Activated CD8-positive, alpha-beta memory T cell treated with anti-CD3 and anti-CD28 coated beads for 36 hours (primary cell): ENCODE results near the gene ZNF169. TPM values are rescaled to one million over a fixed set of nuclear protein-coding genes. Genes with fewer than 3 reads are reported as not detected.
"Not testable (repeated sequence)": the region's sequence is repeated elsewhere in the genome, so short reads cannot be mapped to it uniquely, and the experiment has no call there.

ENCODE experiments used
- CTCF ChIA-PET: fragments of 350-600 bp; sonication (Branson Sonifier 250); formaldehyde crosslinking; loops from one replicate; lab custom pipeline; 2021; ENCODE audit warnings: antibody characterized with exemption; lab: Charles Lee
- POLR2A ChIA-PET: fragments of 350-600 bp; sonication (Branson Sonifier 250); formaldehyde crosslinking; loops from one replicate; lab custom pipeline; 2021; ENCODE audit warnings: antibody characterized with exemption; lab: Charles Lee
- total RNA-seq, 2 experiments: library from RNA; stranded (reverse); gene quantifications; one replicate each; pipeline ENCODE4 v1.2.3, GENCODE V29; 2021

The ZNF169 gene
- total RNA-seq, 2 experiments from 2014 or later: 5.2 to 5.7 TPM

GRCh38 chr9:94280409-94280989 is 21.4 kb downstream of the ZNF169 start:
- ChIA-PET CTCF (no interaction called here), POLR2A (no interaction called here)

DNA sequence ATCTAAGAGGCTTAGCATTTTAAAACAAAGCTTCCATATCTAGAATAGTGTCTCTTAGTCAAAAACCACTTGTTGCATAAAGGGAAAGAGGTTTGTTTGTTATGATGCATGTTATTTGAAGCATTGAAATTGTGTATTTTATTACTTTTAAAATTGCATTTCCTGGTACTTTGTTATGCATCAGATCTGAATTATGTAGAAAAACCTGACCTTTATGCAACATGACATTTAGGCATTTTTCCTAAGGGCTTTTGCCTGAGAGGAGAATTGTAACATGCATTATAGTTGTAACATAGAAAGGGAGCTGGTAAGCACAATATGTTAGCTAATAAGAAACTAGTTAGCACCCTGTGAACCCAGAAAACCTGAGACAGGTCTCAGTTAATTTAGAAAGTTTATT is 22.0 kb downstream of the ZNF169 start:
- CTCF ChIA-PET: no interaction called here
- POLR2A ChIA-PET: no interaction called here

DNA sequence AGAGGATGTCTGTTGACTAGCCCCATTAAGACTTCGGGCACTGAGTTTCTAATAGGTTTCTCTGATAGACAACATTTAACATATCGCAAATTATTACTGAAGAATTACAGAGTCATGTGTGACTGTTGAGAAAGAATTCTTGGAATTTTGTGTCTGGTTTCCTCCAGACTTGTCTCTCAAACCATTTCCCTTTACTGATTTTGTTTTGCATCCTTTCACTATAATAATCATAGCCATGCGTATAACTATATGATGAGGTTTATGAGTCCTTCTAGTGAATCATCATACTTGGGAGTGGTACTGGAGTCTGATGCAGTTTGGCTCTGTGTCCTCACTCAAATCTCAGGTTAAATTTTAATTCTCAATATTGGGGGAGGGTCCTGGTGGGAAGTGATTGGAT is 27.0 kb downstream of the ZNF169 start:
- ChIA-PET POLR2A (no interaction called here), CTCF (no interaction called here)

DNA sequence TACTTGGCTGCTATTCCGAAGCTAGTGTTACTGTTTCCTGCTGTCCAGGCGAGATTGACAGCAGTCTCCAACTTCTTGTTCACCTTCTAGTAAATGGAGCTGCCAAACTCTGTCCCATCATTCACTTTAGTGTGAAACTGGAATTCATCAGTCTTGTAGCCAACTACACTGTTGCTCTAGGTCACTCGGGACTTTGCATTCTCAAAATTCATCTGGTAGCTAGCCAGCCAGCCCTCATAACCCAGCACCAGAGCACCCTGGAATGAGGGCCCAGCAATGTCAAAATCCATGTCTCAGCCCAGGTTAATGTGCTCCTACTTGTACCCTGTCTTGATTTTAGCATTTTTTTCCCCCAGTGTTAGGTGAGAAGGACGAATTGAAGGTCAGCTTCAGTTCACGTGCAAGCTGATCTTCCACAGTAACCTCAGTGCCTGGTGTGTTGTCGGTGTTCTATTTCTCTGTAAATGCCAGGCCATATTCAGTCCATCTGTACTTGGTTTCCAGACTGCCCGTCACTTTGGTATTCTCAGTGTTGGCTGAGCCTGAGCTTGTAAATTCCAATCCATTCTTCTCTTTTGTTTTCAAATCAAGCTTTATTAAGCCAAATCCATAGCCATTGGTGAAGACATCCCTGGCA is 28.9 kb downstream of the ZNF169 start:
- ChIA-PET POLR2A (no interaction called here), CTCF (no interaction called here)

- POLR2A ChIA-PET: no interaction called here
- CTCF ChIA-PET: no interaction called here
These were observed 30.6 kb downstream of the ZNF169 start for GRCh38 chr9:94289691-94290090.

- POLR2A ChIA-PET: no interaction called here
These were observed 40.0 kb downstream of the ZNF169 start for GRCh38 chr9:94298949-94299599.

GRCh38 chr9:94300470-94301301 is 41.6 kb downstream of the ZNF169 start:
- ChIA-PET CTCF (no interaction called here), POLR2A (no interaction called here)

More at GRCh38 chr9:94298949-94299599, 40.0 kb downstream of the ZNF169 start:
- CTCF ChIA-PET: no interaction called here

- POLR2A ChIA-PET: no interaction called here
- CTCF ChIA-PET: no interaction called here
These were observed 42.5 kb downstream of the ZNF169 start for GRCh38 chr9:94301583-94301982.

GRCh38 chr9:94302426-94302825 is 43.3 kb downstream of the ZNF169 start:
- CTCF ChIA-PET: no interaction called here
- POLR2A ChIA-PET: no interaction called here

GRCh38 chr9:94303321-94303720 is 44.2 kb downstream of the ZNF169 start:
- ChIA-PET POLR2A (no interaction called here), CTCF (no interaction called here)

DNA sequence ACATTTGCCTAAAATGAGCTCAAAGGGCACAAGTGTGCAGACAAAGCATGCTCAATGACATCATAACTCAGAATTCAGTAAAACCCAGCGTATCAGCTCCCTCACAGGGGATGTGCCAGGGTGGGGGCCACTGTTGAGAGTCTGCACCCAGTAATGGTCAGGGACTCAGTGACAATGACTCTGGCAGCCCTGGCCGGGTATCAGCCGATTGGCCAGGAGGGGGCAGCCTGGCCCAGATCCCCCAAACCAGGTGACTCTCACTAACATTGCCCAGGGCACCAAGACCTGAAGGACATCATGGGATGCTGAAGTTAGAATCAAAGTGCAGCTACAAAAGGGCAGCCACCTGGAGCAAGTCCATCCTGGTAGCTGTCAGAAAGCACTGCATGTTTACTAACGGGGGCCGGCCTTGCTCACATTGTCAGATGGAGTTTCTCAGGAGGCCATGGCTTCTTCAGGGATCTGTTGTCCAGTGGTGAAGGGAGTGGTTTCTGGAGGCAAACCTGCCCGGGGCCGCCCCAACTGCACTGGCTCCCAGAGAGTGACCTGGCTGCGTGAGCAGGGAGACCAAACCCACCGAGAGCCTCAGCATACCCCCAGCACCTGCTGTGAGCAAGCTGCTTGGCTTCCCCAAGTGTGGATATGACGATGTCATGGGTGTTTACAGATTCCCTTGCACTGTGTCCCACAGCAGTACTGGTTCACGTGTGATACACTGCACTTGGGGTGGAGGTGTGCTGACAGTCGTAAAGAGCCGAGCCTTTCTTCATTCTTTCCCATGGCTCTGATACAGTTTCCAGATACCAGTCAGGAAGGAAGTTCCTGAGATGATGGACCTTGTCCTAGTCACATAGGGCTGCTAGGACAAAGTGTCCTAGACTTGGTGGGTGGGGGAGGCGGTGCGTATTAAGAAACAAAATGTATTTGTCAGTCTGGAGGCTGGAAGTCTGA is 56.2 kb downstream of the ZNF169 start:
- POLR2A ChIA-PET, CTCF ChIA-PET: not testable (repeated sequence)

DNA sequence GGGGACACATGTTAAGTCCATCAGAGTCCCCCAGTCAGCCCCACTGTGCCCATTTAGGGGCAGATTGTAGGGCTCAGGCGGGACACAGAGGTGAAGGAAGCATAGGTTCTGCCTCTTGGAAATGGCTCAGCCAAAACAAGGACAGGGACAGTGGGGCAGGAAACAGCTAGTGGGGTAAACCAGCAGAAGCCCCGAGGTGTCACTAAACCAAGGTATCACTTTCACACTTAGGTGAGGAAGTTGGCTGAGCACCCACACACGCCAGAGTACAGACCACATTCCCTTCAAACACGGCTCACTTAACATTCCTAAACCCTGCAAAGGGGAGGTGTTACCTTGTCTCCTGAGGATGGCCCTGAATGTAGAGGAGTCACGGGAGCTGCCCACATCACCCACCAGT is 57.1 kb downstream of the ZNF169 start:
- CTCF ChIA-PET, POLR2A ChIA-PET: not testable (repeated sequence)

GRCh38 chr9:94317949-94318657 is 59.0 kb downstream of the ZNF169 start:
- POLR2A ChIA-PET, CTCF ChIA-PET: not testable (repeated sequence)

DNA sequence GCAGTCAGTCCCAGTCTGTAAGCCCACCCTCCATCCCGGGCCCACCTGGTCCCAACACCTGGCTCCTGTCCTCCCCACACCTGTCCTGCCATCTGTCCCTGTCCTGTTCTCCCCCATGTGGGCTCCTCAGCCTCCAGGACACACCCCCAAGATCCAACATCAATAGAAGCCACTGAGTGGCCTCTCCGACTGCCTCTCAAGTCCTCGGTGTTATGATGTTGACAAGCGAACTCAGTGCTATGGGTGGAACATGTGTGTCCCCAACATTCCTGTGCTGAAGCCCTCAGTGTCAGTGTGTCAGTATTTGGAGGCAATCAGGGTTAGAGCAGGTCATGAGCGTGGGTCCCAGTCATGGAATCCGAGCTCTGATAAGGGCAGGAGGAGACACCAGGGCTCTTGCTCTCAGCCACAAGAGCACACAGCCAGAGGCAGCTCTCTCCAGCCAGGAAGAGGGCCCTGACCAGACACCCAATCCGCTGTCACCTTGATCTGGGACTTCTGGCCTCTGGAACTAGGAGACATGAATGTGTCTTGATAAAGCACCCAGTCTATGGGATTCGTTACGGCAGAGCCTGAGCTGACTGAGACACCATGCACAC is 63.3 kb downstream of the ZNF169 start:
- CTCF ChIA-PET, POLR2A ChIA-PET: not testable (repeated sequence)

DNA sequence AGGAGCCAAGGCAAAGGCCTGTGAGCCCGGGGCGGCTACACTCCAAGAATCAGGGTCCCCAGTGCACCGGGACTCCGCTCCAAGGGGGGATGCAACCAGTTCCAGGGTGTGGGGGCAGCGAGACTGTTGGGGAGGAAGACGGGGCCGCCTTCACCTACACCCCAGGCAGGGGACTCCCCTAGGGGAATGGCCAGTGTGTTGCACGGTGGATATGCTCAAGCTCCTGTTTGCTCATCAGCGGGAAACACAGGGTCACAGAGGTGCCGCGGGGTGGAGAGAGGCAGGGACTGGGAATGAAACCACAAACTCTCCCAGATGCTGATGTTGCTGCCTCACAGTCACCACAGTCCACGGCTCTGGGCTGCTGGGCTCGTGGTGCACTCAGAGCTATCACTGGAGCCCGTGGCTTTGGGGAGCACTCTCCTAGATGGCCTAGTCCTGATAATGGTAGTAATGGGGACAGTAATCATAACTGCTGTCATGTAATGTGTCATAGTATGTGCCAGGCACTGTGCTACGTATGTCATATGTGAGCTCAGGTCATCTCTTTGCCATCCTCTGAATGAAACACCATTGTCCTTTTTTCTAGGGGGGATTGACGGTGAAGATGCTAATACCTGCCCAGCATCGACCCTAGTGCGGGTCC is 64.2 kb downstream of the ZNF169 start:
- CTCF ChIA-PET, POLR2A ChIA-PET: not testable (repeated sequence)

DNA sequence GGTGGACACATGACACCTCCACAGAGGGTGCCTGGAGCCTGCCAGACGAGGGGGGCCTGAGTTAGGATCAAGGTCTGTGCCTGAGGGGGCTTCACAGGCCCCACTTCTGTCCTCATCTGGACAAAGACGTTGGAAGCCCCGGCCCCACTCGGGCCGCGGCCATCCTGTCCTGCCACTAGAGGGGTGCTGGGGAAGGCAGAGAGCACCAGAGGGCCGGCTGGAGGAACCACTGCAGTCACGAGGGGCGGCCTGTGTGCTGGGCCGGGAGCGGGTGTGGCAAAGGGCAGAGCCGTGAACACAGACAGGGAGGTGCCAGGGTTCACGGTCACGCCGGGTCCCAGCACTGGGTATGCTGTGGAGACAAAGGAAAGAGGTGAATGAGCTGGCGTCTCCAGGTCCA is 66.5 kb downstream of the ZNF169 start:
- CTCF ChIA-PET, POLR2A ChIA-PET: not testable (repeated sequence)

GRCh38 chr9:94328544-94328943 is 69.4 kb downstream of the ZNF169 start, which contains the start of gene NUTM2F:
NUTM2F (minus strand) TSS chr9:94328644; CDS start chr9:94328623, 21 bp downstream.
- POLR2A ChIA-PET, CTCF ChIA-PET: not testable (repeated sequence)

- POLR2A ChIA-PET, CTCF ChIA-PET: not testable (repeated sequence)
These were observed 77.3 kb downstream of the ZNF169 start for GRCh38 chr9:94336445-94336844.
